Measurements from ENCODE around the gene SMG6.

Gene SMG6

GRCh38 chr17:2105663-2106062 lies 197.9 kb downstream of the SMG6 start:
- DNase-seq (ENCODE audit: low read depth in 2 of 2) = no peak

- DNase-seq (ENCODE audit: low read depth in 2 of 2) = no peak
Observed at GRCh38 chr17:2102931-2103809, 200.4 kb downstream of the SMG6 start.

- DNase-seq (ENCODE audit: low read depth in 2 of 2) = peak in 1 of 2 donors; percentile 26
Observed at GRCh38 chr17:2101448-2102257, 201.9 kb downstream of the SMG6 start.

GRCh38 chr17:2095536-2095910 lies 208.1 kb downstream of the SMG6 start:
- no peak for DNase-seq (ENCODE audit: low read depth in 2 of 2)

GRCh38 chr17:2094891-2095535 lies 208.6 kb downstream of the SMG6 start:
- no peak for DNase-seq (ENCODE audit: low read depth in 2 of 2)

GRCh38 chr17:2093349-2093748 lies 210.2 kb downstream of the SMG6 start:
- no peak for DNase-seq (ENCODE audit: low read depth in 2 of 2)

GRCh38 chr17:2092253-2092652 lies 211.3 kb downstream of the SMG6 start:
- no peak for DNase-seq (ENCODE audit: low read depth in 2 of 2)

- no peak for DNase-seq (ENCODE audit: low read depth in 2 of 2)
Observed at GRCh38 chr17:2090804-2091534, 212.6 kb downstream of the SMG6 start.

GRCh38 chr17:2090210-2090641 lies 213.4 kb downstream of the SMG6 start:
- DNase-seq (ENCODE audit: low read depth in 2 of 2) = no peak

GRCh38 chr17:2089021-2089422 lies 214.6 kb downstream of the SMG6 start:
- no peak for DNase-seq (ENCODE audit: low read depth in 2 of 2)

GRCh38 chr17:2087597-2088211 lies 215.9 kb downstream of the SMG6 start:
- peak; percentile 26 to 34 for DNase-seq (ENCODE audit: low read depth in 2 of 2)

GRCh38 chr17:2086306-2086705 lies 217.3 kb downstream of the SMG6 start:
- no peak for DNase-seq (ENCODE audit: low read depth in 2 of 2)

- DNase-seq (ENCODE audit: low read depth in 2 of 2) = no peak
Observed at GRCh38 chr17:2085648-2085949, 218.0 kb downstream of the SMG6 start.

GRCh38 chr17:2084766-2085647 lies 218.6 kb downstream of the SMG6 start:
- DNase-seq (ENCODE audit: low read depth in 2 of 2) = no peak

- no peak for DNase-seq (ENCODE audit: low read depth in 2 of 2)
Observed at GRCh38 chr17:2084036-2084765, 219.4 kb downstream of the SMG6 start.

- DNase-seq (ENCODE audit: low read depth in 2 of 2) = no peak
Observed at GRCh38 chr17:2083613-2084035, 220.0 kb downstream of the SMG6 start.

- no peak for DNase-seq (ENCODE audit: low read depth in 2 of 2)
Observed at GRCh38 chr17:2082003-2082781, 221.4 kb downstream of the SMG6 start.

- no peak for DNase-seq (ENCODE audit: low read depth in 2 of 2)
Observed at GRCh38 chr17:2081564-2081963, 222.0 kb downstream of the SMG6 start.

- DNase-seq (ENCODE audit: low read depth in 2 of 2) = no peak
Observed at GRCh38 chr17:2077040-2077439, 226.5 kb downstream of the SMG6 start.

All from stimulated activated CD8-positive, alpha-beta memory T cell treated with anti-CD3 and anti-CD28 coated beads, Interleukin-7, amount 100 ng/mL, for 4 hours (primary cell).